HG02870 (cell line): ENCODE data around the gene HAPLN2.

Experiments used
- ATAC-seq: cut with Tn5 transposase; IDR thresholded peaks from one replicate; pipeline ENCODE4 v1.9.1; 2021; ENCODE audit warnings: mild to moderate bottlenecking, moderate library complexity; ENCODE audit not compliant: unreplicated experiment

The HAPLN2 gene

DNA sequence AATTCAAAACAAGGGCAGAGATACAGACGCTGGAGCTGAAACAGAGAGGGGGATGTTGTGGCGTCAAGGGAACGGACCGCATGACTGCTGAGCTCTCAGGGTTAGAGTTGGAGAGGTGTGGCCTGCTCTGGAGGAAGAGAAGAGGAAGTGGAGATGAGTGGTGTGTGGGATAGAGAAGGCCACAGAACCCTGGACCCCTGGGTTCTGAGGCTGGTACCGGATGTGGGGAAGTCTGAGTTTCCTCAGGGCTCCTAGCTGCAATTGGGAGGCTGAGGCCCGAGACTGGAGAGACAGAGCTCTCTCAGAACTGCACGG is 24.5 kb downstream of the HAPLN2 start:
- ATAC-seq = no peak

DNA sequence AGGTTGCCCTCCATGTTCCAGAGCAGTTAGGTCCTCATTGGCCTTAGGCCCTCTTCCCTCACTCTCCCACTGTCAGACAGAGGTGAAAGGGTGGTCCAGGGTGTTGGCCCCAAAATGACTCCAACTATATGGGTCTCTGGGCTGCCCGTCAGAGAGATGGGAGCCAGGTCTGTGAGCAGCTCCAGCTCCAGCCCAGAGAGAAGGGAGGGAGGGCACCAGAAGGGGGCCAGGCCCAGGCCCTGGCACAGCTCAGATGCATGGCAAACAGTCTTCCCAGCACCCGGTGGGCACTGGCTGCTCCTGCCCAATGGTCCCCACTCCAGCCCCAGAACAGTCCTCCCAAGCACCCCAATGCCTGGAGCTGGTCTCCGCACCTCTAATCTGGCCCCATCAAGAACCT is 24.9 kb downstream of the HAPLN2 start:
- no peak for ATAC-seq

DNA sequence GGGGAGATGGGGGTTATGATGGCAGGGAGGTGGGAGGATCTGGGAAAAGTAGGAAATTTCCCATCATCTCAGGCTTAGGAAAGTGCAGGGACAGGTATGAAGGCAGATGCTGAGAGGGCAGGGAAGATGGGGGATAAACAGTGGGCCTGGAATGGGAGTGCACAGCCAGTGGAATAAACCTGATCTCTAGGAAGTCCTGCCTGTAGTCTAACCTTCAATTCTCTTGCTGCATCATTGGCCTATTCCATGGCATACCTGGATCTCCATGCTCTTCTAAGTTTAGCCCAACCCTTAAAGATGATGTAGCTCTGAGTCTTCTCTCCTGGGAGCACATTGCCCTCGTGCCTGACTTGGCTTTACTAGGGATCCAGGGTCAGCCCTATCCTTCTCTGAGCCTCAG is 25.4 kb downstream of the HAPLN2 start:
- no peak for ATAC-seq

DNA sequence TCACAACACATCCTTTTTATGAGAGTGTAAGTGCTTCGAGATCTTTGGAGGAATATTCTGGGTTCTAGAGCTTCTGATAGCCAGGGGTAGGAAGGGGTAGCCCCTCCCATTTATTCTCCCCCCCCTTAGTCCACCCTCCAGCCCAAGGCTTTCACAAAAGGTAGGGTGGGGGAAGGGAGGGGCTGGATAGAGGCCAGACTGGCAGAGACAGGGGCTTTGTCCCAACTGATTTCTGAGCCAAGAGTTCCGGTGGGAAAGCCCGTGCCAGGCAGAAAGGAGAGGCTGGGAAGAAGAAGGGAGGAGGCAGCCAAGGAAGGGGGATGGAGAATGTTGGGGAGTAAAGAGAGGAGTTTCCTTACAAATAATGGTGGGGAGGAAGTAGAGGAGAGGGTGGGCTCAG is 25.8 kb downstream of the HAPLN2 start:
- ATAC-seq = no peak

DNA sequence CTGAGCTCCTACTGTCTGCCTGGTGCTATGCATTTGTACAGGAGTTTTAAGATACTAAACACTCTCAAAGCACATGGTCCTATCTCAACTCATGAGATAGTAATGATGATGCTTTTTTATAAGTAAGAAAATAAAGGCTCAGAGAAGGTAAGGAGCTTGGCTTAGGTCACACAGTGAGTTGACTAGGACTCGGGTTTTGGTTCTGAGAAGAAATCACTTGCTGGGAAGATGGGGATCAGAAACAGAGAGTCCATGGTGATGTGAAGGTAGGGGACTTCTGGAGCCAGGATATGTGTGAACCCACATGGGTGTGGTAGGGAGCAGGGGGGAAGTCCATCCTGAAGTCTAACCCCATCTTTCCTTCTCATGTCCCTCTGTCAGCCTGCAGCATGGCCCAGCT is 26.5 kb downstream of the HAPLN2 start:
- ATAC-seq = no peak

DNA sequence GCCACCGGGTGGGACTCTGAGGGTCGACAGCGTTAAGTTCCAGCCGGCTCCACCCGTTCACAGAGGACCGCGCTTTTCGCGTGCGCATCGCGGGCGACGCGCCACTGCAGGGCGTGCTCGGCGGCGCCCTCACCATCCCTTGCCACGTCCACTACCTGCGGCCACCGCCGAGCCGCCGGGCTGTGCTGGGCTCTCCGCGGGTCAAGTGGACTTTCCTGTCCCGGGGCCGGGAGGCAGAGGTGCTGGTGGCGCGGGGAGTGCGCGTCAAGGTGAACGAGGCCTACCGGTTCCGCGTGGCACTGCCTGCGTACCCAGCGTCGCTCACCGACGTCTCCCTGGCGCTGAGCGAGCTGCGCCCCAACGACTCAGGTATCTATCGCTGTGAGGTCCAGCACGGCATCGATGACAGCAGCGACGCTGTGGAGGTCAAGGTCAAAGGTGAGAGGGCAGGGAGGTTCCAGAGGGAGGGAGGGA is 27.6 kb downstream of the HAPLN2 start:
- ATAC-seq = no peak

DNA sequence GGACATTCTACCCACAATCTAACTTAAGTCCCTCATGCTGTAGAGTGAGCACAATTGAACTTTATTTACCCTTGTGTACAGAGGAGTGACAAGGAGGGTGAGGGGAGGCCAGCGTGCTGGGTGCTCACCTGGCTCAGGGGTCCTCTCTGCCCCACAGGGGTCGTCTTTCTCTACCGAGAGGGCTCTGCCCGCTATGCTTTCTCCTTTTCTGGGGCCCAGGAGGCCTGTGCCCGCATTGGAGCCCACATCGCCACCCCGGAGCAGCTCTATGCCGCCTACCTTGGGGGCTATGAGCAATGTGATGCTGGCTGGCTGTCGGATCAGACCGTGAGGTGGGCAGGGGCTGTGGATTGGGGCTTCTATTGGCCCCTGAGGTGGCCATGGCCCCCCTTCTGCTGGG is 28.1 kb downstream of the HAPLN2 start:
- no peak for ATAC-seq

DNA sequence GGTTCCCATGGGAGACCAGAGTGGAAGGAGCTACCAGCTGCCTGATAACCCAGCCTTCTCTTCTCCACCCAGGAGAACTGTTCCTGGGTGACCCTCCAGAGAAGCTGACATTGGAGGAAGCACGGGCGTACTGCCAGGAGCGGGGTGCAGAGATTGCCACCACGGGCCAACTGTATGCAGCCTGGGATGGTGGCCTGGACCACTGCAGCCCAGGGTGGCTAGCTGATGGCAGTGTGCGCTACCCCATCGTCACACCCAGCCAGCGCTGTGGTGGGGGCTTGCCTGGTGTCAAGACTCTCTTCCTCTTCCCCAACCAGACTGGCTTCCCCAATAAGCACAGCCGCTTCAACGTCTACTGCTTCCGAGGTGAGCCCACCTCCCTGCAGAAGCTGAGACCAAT is 29.3 kb downstream of the HAPLN2 start:
- ATAC-seq = no peak

DNA sequence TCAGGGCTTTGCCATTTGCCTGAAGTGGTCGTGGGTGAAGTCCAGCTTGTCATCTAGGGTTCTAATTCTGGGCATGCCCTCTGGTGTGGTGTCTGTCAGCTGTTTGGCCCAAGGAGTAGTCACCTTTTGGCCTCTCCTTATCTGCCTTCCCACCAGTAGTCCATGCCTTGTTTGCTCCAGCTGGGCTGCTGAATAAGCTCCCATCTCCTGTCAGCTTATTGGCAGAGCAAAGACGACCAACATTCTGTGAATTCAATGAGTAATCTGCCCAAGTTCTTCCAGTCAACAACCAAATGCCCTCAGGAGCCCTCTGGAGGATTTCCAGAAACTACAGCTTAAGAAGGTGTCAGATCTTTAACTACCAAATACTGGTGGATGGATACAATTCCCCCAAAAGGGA is 29.7 kb downstream of the HAPLN2 start:
- ATAC-seq = no peak

DNA sequence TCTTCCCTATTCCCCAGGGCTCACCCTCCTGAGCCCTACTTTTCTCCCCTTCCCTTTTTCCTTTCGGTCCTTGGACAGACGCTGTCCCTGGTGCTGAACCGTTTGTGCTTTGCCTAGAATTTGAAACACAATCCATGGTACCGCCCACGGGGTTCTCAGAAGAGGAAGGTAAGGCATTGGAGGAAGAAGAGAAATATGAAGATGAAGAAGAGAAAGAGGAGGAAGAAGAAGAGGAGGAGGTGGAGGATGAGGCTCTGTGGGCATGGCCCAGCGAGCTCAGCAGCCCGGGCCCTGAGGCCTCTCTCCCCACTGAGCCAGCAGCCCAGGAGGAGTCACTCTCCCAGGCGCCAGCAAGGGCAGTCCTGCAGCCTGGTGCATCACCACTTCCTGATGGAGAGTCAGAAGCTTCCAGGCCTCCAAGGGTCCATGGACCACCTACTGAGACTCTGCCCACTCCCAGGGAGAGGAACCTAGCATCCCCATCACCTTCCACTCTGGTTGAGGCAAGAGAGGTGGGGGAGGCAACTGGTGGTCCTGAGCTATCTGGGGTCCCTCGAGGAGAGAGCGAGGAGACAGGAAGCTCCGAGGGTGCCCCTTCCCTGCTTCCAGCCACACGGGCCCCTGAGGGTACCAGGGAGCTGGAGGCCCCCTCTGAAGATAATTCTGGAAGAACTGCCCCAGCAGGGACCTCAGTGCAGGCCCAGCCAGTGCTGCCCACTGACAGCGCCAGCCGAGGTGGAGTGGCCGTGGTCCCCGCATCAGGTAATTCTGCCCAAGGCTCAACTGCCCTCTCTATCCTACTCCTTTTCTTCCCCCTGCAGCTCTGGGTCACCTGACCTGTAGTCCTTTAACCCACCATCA is 33.1 kb downstream of the HAPLN2 start:
- no peak for ATAC-seq

DNA sequence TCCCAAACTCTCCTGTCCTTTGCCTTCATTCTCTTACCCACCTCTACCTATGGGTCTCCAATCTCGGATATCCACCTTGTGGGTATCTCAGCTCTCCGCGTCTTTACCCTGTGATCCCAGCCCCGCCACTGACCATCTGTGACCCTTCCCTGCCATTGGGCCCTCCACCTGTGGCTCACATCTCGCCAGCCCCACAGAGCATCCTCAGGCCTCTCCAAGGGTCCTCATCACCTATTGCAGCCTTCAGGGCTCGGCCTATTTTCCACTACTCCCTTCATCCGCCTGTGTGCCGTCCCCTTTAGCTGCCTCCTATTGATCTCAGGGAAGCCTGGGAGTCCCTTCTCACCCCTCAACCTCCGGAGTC is 33.8 kb downstream of the HAPLN2 start:
- ATAC-seq = no peak

DNA sequence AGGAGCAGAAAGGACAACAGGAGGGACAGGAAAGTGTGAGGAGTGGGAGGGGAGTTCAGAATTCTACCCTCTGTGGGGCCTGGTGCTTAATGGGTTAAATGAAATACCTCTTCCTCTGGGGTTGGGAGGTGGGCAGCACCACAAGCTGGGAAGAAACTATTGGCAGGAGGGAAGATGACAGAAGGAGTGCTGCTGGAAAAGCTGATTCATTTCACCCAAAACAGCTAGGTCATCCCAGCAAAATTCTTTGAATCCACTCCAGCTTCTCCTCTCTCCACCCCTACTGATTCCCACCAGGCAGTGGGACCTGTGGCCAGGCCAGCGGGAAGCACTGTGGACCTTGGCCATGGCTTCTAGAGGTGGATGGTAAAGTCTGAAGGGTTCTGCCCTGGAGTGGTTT is 35.5 kb downstream of the HAPLN2 start:
- ATAC-seq = no peak

DNA sequence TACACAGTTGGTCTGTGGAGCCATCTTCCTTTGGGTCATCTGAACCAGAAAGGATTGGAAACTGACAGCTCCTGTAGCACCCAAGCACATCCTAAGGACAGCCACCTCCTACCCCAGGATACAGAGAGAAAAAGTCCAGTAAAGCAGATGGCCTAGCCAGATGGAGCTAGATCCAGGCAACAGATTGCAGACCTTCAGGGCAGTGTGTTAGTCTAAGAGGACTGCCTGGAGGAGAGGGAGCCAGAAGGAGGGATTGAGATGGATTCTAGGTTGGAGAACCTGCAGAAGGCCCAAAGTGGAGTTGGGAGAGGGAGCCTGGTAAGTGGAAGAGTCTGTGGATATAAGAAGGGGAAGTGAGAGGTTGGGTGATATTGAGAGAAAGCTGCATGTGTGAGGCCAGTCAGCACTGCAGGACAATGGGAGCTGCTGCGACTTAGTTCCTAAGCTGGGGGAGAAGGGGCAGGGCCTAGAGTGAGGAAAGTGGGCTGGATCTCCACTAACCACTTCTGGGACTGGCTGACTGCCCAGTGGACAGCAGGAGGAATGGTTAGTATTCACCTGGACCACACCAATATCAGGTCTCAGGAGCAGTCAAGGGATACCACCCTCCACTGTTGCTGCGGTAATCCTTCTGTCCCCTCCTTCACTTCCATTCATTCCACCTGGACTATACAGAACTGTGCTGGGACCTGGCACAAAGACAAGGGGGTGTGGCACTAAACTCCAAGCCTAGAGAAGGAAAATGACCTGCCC is 36.1 kb downstream of the HAPLN2 start:
- ATAC-seq = no peak

DNA sequence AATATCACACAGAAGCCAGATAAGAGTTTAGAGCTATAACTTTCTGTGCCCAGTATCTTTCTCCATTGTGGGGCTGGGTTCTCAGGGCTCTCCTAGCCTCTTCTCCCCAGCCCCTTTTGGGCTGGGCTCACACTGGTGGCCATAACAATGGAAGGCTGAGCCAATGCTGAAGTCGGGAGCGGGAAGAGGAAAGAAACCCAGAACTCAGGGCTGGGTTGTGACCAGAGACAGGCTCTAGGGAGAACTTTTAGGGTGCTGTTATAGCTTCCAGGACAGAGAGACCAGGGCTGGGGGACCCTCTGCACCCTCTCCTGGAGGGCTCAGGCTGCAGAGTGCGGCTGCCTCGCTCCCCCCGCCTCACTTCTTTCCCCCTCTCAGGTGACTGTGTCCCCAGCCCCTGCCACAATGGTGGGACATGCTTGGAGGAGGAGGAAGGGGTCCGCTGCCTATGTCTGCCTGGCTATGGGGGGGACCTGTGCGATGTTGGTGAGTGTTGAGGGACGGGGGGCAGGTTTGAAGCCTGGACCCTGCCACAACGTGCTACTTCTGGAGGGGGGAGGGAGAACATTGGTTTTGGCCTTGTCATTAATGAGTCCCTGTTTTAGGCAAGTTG is 36.8 kb downstream of the HAPLN2 start:
- no peak for ATAC-seq

DNA sequence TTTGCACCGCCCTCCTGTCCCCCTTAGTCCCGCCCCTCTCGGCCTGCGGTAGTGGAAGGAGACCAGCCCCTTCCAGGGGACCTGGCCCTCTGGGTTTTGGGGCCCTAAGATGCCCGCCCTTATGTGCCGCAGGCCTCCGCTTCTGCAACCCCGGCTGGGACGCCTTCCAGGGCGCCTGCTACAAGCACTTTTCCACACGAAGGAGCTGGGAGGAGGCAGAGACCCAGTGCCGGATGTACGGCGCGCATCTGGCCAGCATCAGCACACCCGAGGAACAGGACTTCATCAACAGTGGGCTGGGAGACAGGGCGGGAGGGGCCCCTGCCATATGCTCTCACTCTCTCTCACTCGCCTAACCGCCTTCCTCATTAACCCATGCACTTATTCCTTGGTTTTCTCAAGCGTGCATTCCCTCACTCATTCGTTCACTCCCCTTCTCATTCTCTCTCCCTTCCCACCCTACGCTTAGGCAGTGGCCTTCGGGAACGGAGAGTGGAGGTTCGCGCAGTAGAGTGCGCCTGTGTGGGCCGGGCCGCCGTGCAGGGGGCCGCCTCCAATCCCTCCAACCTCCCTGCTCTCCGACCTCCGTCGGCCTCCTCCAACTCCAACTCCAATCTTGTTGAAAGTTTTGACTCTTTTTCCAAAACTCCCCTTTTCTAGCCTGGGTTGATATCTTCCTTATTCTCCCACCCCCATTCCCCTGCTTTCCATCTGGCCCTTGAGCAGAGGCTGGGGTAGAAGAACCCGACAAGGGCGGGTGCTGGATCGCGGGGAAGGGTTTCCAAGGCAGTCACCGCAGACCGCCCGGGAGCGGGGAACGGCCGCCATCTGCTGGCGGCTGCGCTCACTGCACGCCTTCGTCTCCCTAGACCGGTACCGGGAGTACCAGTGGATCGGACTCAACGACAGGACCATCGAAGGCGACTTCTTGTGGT is 37.9 kb downstream of the HAPLN2 start:
- no peak for ATAC-seq

DNA sequence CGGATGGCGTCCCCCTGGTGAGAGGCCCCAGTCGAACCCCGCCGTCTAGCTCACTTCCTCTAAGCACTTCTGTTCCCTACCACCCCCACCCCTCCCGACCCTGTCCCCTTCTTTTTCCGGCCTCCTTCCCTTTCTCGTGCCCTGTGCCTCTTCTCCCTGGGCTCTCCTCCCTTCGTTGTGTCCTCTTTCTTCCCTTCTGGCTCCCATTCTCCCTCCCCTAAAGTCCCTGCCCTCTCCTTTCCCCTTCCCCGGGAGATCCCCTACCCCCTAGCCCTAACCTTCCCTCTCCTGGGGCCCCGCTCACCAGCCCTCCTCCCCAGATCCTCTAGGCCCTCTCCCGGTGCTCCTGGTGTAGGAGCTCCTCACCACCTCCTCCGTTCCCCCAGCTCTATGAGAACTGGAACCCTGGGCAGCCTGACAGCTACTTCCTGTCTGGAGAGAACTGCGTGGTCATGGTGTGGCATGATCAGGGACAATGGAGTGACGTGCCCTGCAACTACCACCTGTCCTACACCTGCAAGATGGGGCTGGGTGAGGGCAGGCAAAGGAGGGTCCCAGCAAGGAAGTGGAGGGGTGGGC is 38.6 kb downstream of the HAPLN2 start:
- no peak for ATAC-seq

DNA sequence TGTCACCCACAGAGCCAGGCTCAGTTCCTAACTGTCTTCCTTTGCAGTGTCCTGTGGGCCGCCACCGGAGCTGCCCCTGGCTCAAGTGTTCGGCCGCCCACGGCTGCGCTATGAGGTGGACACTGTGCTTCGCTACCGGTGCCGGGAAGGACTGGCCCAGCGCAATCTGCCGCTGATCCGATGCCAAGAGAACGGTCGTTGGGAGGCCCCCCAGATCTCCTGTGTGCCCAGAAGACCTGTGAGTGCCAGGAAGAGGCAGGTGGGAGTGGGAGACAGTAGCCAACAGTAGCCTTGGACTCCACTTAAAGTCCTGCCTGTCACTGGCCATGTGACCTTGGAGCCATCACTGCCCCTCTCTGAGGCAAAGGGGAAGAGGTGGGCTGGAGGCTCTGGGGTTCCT is 39.3 kb downstream of the HAPLN2 start:
- no peak for ATAC-seq

DNA sequence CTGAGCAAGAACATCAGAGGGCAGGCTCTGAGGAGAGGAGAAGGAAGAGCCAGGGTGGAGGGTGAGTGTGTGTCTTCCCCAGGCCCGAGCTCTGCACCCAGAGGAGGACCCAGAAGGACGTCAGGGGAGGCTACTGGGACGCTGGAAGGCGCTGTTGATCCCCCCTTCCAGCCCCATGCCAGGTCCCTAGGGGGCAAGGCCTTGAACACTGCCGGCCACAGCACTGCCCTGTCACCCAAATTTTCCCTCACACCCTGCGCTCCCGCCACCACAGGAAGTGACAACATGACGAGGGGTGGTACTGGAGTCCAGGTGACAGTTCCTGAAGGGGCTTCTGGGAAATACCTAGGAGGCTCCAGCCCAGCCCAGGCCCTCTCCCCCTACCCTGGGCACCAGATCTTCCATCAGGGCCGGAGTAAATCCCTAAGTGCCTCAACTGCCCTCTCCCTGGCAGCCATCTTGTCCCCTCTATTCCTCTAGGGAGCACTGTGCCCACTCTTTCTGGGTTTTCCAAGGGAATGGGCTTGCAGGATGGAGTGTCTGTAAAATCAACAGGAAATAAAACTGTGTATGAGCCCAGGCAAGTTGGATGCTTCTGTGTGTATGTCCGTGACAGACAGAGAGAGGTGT is 39.8 kb downstream of the HAPLN2 start:
- ATAC-seq = no peak

DNA sequence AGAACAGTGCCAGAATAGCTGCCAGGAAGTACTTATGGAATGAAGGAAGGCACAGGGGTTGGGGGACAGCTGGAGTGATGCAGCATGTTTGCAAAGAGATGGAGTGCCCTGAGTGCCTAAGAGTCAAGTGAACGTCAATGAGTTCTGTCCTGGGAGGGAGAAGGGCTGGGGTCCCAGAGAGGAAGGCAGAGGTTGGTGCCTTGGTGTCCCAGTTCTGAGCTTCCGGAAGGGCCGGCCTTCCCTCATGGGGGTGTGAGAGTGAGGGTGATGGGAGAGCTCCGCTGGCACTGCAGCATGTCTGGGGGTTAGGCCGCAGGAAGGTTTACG is 40.4 kb downstream of the HAPLN2 start:
- no peak for ATAC-seq

DNA sequence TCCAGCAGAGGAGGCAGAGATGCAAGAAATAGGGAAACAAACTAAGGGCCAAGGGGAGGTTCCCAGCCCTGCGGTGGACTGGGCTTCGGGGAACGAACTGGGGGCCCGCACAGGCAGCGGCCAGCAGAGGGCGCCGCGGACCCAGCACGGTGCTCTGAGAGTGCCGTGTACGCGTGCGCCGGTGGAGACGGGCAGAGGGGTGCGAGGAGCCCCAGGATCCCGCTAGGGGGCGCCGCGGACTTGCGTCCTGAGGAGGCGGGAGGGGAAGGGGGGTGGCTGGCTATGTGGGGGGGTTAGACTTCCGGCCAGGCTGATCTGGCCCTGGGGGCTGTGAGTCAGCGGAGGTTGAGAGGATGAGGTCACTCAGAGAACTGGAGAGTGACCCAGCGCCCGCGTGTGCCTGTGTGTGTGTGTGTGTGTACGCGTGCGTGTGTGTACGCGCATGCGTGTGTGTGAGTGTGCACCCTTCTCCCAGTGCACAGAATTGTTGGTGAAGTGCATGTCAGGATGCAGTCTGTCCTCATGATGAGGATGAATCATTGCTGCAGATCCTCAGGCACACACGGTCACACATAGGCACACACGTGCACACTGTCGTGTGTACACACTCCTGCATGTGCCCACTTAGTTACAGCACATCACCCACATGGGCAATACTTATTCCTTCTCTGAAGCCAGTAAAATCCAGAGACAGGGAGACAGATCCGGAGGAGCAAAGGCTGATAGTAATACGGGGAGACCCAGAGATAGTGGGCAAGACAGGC is 41.0 kb downstream of the HAPLN2 start:
- ATAC-seq = peak; percentile 50
